ENCODE results near the gene PRDX5.
"Not testable (repeated sequence)": the region's sequence is repeated elsewhere in the genome, so short reads cannot be mapped to it uniquely, and the experiment has no call there.

Gene PRDX5

GRCh38 chr11:64305075-64305690, 12.7 kb upstream of the PRDX5 start, which contains the start of gene ESRRA:
Gene ESRRA (plus strand): TSS chr11:64305524. CDS start chr11:64307180, 1,656 bp downstream.
- peak; percentile 56 for DNase-seq (ENCODE audit: low read depth, low spot score)
- H3K4me3 ChIP-seq (ENCODE audit: low read depth, low read length) = peak within 1 kb of the TSS; percentile 73
- CTCF ChIA-PET = interaction anchor here (0.6 to 8.2 kb wide), 29 partner anchors 10 to 467 kb away, joined by 3 to 305 read pairs (median 9); partner anchors contain the start of genes BAD, FERMT3, FKBP2 and GPR137
- POLR2A ChIA-PET = interaction anchor here (0.6 to 2.3 kb wide), 7 partner anchors 12 to 120 kb away, joined by 3 to 12 read pairs (median 4); partner anchors contain the start of genes PRDX5, STIP1 and TRMT112
- no peak for TF ChIP-seq CTCF (IDR thresholded peaks at IDR 0.05; ENCODE audit: insufficient read depth, low read length, missing control alignments)

GRCh38 chr11:64305691-64306562, 12.0 kb upstream of the PRDX5 start:
- peak; percentile 8 for TF ChIP-seq CTCF (IDR thresholded peaks at IDR 0.05; ENCODE audit: insufficient read depth, low read length, missing control alignments)
- ChIA-PET POLR2A (interaction anchor here (1.0 to 2.0 kb wide), 4 partner anchors 12 to 120 kb away, joined by 3 to 12 read pairs (median 6); partner anchors contain the start of genes PRDX5, STIP1 and TRMT112), CTCF (interaction anchor here (5.8 to 8.2 kb wide), 3 partner anchors 10 to 59 kb away, joined by 111 to 139 read pairs (median 127); partner anchors contain the start of genes PLCB3, PPP1R14B, PRDX5 and TRMT112)
- peak overlapping the region; percentile 71 for H3K4me3 ChIP-seq (ENCODE audit: low read depth, low read length)
- no peak for DNase-seq (ENCODE audit: low read depth, low spot score)

GRCh38 chr11:64306563-64306875, 11.4 kb upstream of the PRDX5 start:
- CTCF ChIA-PET = interaction anchor here (7.1 to 8.2 kb wide), 2 partner anchors 9 to 46 kb away, joined by 111 to 127 read pairs; partner anchors contain the start of genes PRDX5 and TRMT112
- peak overlapping the region; percentile 71 for H3K4me3 ChIP-seq (ENCODE audit: low read depth, low read length)
- POLR2A ChIA-PET = interaction anchor here (1.0 kb wide), 1 partner anchor 11 kb away, joined by 5 read pairs; the partner anchor contains the start of genes PRDX5 and TRMT112
- TF ChIP-seq CTCF (IDR thresholded peaks at IDR 0.05; ENCODE audit: insufficient read depth, low read length, missing control alignments) = no peak
- no peak for DNase-seq (ENCODE audit: low read depth, low spot score)

GRCh38 chr11:64306876-64307622, 10.9 kb upstream of the PRDX5 start:
- no peak for DNase-seq (ENCODE audit: low read depth, low spot score)
- POLR2A ChIA-PET = interaction anchor here (1.0 kb wide), 1 partner anchor 10 kb away, joined by 5 read pairs; the partner anchor contains the start of genes PRDX5 and TRMT112
- H3K4me3 ChIP-seq (ENCODE audit: low read depth, low read length) = peak overlapping the region; percentile 71
- no peak for TF ChIP-seq CTCF (IDR thresholded peaks at IDR 0.05; ENCODE audit: insufficient read depth, low read length, missing control alignments)
- CTCF ChIA-PET = interaction anchor here (7.1 to 8.2 kb wide), 2 partner anchors 9 to 46 kb away, joined by 111 to 127 read pairs; partner anchors contain the start of genes PRDX5 and TRMT112

- H3K4me3 ChIP-seq (ENCODE audit: low read depth, low read length); POLR2A ChIA-PET; DNase-seq (ENCODE audit: low read depth, low spot score): not testable (repeated sequence)
- CTCF ChIA-PET = interaction anchor here (0.7 to 8.2 kb wide), 3 partner anchors 8 to 47 kb away, joined by 3 to 111 read pairs (median 4); partner anchors contain the start of genes PRDX5 and TRMT112
These were observed 10.1 kb upstream of the PRDX5 start for GRCh38 chr11:64307795-64308194.

GRCh38 chr11:64312947-64313346, 5.0 kb upstream of the PRDX5 start:
- CTCF ChIA-PET = interaction anchor here (1.1 to 10.4 kb wide), 3 partner anchors 9 to 43 kb away, joined by 3 to 111 read pairs (median 8); partner anchors contain the start of genes CATSPERZ and ESRRA
- TF ChIP-seq CTCF (IDR thresholded peaks at IDR 0.05; ENCODE audit: insufficient read depth, low read length, missing control alignments) = no peak
- POLR2A ChIA-PET = no interaction called here
- H3K4me3 ChIP-seq (ENCODE audit: low read depth, low read length) = no peak overlapping the region
- no peak for DNase-seq (ENCODE audit: low read depth, low spot score)

Measured in AG04449 (cell line).